T-helper 1 cell (primary cell): Measurements from ENCODE around the gene NOL6.
"Not testable (repeated sequence)": the region's sequence is repeated elsewhere in the genome, so short reads cannot be mapped to it uniquely, and the experiment has no call there.

ENCODE experiments used
- DNase-seq, 5 donors: peaks; one replicate each; pipeline ENCODE4 v3.0.0-alpha.2; 2012 to 2020

The NOL6 gene

DNA sequence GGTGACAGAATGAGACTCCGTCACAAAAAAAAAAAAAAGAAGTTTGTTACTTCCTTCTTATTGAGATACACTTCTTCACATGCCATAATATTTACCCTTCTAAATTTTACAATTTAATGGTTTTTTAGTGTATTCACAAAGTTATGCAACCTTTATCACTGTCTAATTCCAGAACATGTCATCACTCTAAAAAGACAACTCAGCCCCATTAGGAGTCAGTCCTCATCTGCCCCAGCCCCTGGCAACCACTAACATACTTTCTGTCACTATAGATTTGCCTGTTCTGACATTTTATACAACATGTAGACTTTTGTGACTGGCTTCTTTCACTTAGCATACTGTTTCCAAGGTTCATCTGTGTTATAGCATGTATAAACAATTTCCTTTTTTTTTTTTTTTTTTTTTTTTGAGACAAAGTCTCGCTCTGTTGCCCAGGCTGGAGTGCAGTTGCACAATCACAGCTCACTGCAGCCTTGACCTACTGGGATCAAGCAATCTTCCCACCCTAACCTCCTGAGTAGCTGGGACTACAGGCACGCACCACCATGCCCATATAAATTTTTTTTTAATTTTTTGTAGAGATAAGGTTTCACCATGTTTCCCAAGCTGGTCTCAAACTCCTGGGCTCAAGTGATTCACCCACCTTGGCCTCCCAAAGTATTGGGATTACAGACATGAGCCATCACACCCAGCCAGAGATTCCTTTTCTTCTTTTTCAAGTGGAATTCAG lies 44.3 kb downstream of the NOL6 start:
- no peak for DNase-seq

DNA sequence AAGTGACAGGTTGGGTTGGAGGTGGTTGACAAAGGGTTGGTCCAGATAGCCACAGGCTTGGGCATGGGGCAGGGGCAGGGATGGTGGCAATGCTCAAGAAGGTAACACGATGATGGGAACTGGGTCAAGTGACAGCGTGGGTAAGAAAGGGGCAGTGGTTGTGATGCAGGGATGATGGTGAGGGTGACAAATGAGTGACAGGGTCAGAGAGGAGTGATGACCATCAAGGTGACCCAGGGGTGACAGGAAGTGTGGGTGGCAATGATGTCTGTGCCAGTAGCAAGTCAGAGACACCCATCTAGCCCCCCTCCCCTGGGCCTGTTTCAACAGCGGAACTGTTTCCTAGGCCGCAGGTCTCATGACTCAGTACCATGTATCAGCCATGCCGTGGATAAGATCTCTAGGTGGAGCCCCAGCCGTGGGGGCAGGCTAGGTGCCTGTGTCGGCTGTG lies 46.9 kb downstream of the NOL6 start:
- DNase-seq, result no peak

DNA sequence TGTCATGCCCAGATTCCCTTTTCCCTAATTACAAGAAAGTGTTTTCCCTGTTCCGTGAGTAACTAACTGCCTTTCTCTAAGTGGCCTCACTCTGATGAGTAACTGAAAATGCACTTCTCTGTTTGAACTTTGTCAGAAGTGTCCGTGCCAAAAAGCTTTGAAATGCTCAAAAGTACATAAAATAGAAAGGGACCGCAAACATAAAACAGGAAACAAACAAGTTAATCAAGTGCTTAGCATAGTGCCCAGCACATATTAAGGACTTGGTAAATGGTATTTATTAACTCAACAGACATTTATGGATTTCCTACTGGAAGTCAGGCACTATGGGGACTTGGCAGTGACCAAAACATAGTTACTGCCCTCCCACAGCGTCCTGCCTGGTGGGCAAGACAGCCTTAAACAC lies 48.6 kb downstream of the NOL6 start:
- no peak for DNase-seq

DNA sequence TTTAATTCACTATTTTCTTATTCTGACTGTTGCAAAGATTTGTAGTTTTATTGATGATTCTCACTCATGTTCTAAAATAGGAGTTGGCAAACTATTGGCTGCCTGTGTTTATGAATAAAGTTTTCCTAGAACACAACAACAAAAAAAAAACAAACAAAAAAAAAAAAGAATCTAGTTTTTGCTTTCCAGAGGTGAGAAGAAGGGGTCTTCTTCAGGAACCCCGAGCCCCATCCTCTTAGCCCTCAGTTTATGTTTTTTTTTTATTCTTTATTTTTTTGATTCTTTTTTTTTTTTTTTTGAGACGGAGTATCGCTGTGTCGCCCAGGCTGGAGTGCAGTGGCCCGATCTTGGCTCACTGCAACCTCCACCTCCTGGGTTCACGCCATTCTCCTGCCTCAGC lies 49.2 kb downstream of the NOL6 start:
- not testable (repeated sequence) for DNase-seq

DNA sequence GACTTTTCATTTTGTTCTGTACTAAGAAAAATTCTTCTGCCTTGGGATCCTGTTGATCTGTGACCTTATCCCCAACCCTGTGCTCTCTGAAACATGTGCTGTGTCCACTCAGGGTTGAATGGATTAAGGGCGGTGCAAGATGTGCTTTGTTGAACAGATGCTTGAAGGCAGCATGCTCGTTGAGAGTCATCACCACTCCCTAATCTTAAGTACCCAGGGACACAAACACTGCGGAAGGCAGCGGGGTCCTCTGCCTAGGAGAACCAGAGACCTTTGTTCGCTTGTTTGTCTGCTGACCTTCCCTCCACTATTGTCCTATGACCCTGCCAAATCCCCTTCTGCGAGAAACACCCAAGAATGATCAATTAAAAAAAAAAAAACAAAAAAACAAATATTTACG lies 49.7 kb downstream of the NOL6 start:
- not testable (repeated sequence) for DNase-seq

DNA sequence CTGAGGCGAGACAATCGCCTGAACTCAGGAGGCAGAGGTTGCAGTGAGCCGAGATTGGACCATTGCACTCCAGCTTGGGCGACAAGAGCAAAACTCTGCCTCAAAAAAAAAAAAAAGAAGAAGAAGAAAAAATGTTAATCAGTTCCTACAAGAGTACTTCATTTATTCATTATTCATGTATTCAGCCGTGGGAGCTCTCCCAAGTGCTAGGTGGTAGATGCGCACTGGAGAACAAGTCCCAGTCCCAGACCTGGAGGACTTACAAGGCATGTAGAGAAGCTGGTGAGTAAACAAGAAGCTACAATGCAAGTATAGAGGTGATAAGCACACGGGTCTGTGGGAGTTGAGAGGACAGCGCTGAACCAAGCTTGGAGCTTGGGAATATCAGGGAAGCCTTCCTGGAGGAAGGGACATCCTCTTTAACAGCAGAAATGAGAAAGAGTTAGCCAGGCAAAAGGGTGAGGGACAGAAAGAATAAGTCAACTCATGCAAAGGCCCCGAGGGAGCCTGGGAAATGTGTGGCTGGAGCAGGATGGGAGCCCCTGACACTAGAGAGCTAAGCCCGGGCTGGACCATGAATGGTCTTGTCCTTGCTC lies 53.9 kb downstream of the NOL6 start:
- no peak for DNase-seq

DNA sequence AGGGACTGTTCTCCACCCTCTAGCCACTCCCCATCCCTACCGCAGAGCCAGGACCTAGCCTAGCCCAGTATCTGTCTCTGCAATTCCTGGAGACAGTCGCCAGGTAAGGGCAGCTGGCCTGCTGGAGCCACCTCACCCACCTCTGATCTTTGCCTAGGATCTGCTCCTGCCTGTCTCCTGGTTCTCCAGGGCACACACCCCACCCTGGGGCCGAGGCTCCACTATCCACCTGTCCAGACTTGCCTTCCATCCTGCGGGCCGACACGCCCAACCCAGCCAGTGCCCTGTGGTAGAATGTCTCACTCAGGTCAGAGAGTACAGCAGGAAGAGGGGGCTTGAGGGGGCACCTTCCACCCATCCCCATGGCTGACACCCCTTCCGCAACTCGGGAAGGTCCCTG lies 55.6 kb downstream of the NOL6 start:
- DNase-seq, result no peak

DNA sequence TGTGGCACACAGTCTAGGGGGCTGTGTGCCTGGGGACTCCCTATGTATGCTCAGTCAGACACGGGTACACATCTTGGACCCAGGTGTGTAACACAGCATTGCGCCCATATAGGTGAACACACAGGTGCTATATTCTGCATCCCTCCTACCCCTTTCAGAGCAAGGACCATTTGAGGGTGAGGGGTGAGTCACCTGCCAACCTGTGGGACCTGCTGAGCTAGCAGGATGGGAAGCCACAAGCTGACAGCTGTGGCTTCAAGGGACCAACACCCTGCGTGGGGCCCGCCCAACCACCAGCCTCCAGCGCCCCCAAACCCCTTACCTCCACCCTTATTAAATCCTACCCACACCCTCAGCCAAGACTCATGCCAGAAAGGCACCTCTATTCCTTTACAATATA lies 56.7 kb downstream of the NOL6 start:
- peak in 2 of 5 donors; percentile 13 to 53 for DNase-seq

DNA sequence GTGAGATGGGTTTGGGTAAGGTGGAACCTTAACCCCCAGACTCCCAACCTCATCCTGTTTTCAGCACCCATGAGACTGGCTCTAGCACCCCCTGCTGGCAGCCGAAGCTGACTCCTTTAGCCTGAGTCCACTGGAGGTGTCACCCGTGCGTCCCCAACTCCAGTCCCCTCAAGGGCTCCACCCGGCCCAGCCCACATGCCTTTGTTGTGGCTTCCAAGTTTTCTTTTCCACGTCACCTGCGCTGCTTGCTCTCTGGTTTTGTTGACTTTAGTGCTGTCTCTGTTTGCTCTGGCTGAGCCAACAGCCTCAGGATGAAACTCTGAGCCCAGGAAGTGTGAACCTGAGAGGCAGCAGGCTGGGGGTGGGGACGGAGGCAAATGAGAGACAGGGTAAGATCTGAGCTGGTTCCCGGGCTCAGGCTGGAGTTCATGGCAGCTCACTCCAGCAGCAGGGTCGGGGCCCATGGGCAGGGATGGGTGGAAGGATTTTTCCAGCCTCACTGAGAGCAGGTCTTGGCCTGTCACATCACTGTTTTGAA lies 58.2 kb downstream of the NOL6 start:
- DNase-seq, result peak; percentile 79 to 95 (median 91)

DNA sequence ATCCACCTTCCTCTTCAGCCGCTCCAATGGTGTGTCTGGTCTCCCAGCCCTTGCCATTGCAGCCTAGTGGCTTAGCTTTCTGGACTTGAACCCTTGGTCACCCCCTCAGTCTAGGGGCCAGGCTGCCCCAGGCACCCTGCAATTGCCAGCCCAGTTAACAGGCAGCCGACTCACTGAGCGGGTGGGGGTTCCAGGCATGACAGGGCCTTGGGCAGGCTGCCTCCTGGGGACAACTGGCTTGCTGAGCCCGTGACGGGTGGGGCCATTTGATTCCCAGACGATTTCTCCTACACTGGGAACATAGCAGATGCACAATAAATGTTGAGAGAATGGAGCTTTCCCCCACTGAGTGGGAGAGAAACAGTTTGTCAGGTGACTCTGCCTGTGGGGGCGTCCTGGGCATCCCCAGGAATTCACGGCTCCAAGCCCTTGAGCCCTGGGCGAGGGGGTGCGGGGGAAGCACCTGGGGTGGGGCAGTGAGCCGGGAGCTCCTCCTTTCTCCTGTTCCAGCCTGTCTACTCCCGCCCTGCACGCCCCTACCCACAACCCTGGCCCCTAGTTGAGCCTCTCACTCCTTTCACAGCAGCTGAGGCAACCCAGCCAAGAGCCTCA lies 58.7 kb downstream of the NOL6 start:
- DNase-seq, result no peak

DNA sequence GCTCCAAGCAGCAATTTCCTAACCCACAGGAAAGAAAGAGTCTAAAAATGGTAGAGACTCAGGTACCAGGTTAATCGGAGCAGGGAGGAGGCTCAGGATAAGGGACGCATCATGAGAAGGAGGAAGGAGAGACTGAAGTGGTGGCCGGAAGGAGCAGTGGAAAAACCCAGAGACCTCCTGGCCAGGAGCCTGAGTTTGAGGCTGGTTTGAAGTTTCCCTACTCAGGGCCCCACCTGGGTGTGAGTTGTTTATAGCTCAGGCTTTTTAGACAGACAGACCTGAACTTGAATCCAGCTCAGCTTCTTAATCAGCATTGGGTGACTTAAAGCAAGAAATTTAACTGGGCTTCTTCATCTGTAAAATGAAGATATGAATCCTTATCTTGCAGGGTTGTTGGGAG lies 59.5 kb downstream of the NOL6 start:
- no peak for DNase-seq
